GM19438 (cell line): Measurements from ENCODE around the gene CCDC148.

ENCODE experiments used
- ATAC-seq: cut with Tn5 transposase; IDR thresholded peaks from one replicate; pipeline ENCODE4 v1.9.1; 2021; ENCODE audit warnings: low read depth; ENCODE audit not compliant: unreplicated experiment

The CCDC148 gene

DNA sequence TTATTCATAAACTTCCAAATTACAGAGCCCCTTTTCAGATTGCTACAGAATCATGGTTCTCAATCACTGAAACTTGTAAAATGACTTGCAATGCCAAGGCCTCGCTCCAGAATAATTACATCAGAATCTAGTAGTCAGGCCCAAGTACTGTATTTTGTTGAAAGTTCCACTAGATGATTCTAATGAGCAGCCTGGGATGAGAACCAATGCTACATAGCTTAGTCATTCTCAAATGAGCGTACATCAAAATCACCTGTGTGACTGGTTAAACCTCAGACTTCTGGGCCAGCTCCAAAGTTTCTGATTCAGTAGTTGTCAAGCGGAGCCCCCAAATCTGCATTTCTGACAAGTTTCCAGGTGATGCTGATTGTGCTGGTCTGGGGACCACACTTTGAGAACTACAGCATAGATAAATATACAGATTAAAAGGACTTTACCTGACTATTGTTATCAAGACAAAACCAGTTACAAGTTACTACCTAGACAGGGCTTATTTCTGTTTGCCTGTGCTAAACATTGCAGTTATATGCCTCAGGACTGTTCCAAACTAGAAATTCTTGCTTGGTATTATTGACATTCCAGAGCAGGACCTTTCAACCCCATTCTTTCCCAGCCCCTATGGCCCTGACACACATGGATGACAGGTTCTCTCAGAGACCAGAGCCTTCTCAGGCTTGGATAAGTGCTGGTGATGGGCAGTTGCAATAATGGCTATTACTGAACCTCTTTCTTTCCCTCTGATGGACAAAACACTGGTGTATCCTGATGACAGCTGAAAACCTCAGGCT, 271.8 kb downstream of the CCDC148 start:
- ATAC-seq: no peak

DNA sequence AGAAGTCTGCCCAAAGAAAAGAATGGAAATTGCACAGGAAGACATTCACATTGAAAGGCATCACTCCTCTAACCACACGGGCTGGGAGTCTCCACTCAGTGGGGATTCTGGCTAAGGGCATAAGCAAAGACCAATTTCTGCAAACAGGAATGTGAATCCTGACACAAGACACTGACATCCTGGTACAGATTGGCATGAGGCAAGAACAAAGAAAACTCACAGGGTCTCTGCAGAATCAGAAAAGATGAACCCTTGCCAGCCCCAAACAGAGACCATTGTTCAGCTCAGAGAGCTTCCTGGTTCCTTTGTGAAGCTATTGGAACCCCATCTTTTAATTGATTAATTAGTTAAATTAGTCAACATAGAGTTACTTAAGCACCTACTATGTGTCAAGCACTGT, 272.6 kb downstream of the CCDC148 start:
- no peak for ATAC-seq

DNA sequence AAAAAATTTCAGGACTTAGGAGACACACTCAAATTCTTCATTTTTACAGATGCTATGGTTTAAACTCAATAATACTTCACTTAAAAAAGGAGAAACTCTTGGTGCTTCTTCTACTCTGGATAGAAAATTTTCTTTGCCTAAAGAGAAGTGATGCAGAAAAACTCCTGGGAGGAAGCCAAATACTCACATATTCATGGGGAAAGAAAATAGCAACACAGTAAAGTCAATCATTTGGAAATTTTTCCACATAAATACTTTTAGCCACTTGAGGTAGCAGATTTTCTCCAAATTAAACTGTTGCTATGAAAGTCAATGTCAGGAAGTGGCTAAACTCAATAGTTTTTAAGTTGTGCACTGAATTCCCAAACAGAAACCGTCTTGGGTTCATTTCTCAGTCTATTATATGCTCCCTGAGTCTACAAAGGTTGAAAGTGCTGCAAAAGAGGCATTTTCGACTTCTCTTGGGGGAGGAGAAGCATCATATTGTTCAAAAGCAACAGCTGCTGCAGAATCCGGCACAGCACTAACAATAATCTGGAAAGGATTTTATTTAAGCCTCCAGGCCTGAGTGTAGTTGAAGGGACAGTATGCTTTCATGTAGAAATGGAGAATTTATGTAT, 273.8 kb downstream of the CCDC148 start:
- ATAC-seq: no peak

DNA sequence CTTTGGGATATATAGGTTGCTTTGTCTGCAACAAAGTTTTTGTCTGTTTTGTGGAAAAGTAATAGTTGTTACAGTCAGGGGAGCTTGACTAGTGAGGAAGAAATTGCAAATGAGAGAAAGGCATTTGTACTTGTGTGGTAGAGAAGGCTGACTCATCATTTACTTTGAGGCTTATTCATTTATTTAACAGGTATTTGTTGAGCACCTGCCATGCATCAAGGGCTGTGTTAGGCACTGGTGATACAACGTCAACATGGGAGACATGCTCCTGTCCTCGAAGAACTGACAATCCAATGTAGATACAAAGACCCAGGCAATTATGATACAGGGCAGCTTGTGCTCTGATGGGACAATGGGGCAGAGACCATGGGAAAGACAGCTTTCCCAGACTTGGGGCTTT, 275.4 kb downstream of the CCDC148 start:
- no peak for ATAC-seq

DNA sequence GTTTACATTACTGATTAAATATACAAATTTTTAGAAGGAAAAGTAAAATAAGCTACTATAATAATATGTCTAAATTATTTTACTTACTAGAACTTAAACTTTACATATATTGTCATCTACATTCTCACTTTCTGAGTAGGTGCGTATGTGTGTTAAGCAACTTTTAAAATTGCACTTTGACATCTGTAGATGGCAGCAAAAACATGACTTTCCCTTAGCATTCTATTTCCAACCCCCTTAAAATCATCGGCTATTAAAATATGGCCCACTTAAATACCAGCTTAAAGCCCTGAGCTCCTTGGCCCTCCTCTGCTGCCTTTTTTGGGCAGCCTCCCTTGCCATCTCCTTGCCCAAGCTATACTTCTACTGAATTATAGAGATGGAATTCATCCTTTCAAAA, 276.9 kb downstream of the CCDC148 start:
- no peak for ATAC-seq

DNA sequence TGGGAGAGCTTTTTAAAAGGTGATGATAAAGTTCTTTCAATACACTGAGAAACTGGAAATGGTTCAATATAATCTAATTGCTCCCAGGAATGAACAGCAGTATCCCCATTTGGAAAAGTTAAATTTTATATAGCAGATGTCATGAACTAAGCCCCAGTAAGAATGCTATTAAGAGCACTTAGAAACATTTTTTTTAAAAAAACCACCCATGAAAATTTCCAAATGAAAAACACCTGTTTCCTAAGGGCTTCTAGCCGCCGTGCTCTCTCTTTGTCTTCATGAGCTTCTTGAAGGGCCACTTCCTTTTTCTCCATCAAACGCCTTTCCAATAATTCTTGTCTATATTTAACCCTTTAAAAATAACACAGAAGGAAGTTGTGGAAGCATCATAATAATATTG, 277.9 kb downstream of the CCDC148 start:
- ATAC-seq: no peak

DNA sequence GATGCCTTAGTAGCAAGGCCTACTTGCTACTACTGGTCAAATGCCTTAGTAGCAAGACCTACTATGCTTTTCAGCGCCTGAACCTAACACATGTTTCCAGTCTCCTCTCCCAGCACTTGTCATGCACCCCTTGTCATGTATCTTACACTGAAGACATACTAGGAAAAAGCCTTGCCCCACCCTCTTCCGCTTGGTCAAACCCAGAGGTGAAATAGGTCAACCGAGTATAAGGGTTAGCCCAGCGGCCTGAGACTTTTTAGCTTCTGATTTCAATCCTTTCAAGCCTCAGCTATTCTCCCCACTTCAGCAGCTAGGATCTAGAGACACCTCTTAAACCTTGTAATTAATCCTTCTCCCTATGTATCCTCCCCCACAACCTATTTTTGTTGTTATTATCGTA, 281.6 kb downstream of the CCDC148 start:
- ATAC-seq: no peak

DNA sequence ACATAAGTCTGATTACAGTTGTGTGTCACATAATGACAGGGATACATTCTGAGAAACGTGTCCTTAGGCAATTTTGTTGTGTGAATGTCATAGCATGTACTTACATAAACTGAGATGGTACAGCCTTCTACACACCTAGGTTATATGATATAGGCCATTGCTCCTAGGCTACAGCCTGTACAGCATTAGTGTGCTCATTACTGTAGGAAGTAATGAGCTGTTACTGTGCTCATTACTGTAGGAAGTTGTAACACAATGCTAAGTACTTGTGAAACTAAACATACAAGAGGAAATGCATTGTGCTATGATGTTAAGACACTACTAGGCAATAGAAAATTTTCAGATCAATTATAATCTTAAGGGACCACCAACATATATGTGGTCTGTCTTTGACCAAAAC, 282.1 kb downstream of the CCDC148 start:
- ATAC-seq: no peak

DNA sequence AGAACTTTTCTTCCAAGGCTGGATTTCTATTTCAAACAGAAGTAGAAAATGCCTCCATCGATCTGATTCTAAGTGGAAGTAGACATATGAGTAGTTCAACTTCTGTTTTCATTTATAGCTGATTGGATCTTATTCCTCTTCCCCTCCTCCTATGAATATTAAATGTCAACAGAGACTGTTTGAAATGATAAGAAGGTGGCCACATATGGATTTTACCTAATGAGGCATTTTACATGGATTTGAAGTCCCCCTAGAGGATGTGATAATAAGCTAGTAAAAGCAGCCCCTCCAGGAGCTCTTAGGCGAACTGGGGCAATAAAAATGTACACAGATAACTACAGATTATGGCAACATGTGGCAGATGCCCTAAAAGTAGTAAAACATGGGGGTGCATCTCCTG, 283.8 kb downstream of the CCDC148 start:
- ATAC-seq: no peak

DNA sequence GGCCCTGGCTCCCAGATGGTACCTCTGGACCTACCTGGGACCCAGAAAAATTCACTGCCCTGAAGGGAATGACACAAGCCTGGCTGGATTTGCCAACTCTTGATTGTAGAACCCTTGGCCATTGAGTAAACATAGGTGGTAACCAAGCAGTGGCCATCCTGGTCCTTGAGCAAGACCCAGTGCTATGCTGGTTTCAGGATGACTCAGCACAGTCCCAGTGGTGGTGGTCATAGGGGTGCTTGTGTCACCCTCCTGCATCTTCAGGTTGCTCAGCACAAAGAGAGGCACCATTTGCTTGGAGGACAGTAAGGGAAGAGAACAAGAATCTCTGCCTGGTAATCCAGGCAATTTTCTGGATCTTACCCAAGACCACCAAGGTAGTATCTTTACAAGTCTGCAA, 302.0 kb downstream of the CCDC148 start:
- no peak for ATAC-seq

DNA sequence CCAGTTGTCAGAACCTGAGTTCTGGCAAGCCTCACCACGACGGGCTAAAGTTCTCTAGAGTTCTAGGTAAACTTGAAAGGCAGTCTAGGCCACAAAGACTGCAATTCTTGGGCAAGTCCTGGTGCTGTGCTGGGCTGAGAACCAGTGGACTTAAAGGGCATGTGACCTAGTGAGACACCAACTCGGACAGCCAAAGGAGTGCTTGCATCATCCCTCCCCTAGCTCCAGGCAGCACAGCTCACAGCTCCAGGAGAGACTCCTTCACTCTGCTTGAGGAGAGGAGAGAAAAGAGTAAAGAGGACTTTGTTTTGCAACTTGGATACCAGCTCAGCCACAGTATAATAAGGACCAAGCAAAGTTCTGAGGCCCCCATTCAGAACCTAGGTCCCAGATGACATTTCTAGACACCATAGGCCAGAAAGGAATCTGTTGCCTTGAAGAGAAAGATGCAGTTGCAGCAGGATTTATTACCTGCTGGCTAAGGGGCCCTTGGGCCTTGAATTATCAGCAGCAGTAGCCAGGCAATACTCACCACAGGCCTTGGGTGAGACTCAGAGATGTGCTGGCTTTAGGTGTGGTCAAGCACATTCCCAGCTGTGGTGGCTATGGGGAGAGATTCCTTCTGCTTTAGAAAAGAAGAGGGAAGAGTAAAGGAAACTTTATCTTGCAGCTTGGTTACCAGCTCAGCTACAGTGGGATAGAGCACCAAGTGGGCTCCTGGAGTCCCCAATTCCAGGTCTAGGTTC, 303.1 kb downstream of the CCDC148 start:
- no peak for ATAC-seq

DNA sequence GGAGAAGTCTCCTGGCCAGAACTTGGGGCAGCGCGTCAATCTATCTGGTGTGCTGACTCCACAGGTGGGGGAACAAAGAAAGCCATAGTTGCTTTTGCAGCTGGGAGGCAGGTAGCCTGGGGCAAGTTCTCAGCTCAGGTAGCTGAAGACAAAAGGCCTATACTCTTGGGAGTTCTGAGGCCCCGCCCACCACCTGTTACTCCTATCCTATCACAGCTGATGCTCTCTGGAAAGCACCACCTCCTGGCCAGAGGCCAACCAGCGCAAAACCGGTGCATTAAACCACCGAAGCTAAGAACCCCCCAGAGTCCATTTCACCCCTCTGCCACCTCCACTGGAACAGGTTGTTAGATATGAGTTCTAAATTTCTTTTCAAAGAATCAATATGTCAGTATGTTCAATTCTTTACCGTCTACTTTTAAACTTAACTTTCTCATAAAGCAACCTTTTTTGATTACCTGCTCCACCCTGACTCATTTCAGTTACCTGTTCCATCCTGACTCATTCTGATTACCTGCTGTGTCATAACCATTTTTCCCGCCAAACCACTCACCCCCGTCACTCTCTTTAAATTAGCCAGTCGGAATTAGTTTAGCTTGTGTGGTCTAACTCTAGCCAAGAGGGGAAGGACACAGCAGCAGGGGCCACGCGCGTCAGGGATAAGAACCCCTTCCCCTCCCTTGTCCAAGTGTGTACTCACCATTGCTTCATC, 311.5 kb downstream of the CCDC148 start:
- no peak for ATAC-seq

DNA sequence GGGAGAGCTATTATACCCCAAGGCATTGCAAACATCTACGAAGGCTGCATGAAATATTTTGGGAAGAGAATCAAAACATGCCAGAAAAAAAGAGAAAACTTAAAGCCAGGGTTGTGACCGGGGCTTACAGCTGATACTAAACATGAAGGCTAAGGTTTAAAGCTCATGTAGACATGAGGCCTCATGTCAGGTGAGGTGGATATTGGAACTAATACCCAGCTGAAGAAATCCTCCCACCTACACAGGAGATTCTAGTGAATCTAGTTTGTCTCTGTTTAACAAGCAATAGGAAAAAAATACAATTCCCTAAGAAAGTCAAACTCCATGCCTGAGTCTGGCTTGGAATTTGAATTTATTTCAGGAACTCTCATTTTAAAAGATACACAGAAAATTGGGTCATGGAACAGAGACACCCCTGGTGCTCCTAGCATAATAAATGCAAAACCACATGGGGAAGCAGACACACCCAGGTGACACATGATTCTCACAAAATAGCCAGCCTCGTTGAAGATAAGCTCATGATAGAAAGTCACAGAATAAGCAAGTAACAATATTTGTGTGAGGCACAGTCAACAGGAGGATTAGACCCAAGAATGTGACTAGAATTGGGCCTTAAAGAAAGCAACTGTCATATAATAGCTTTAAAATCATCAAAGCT, 312.7 kb downstream of the CCDC148 start:
- ATAC-seq: no peak

DNA sequence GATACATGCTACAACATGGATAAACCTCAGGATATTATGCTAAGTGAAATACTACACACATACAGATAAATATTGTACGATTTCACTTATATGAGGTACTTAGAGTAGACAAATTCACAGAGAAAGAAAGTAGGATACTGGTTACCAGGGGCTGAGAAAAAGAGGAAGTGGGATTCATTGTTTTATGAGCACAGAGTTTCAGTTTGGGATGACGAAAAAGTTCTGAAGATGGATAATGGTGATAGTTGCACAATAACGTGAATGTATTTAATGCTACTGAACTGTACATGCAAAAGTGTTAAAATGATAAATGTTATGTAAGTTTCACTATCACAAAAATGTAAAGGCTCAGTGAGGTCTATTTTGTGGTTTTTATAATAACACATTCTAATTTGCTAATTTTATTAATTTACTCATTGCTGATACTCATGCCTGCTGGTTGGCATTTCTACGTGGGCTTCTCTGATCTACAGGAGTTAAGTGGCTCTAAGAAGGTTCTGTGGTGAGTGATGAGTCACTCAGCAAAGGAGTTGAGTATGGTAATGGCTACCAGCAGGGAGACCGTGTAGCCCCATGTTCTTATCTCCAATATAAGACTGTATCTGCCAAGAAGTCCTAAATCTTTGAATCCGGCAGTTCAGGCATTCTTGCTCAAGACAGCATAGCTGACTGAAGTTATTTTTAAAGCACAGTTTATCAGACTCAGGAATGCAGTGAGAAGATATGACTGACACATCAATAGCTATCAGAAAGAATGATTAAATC, 313.8 kb downstream of the CCDC148 start:
- ATAC-seq: no peak

DNA sequence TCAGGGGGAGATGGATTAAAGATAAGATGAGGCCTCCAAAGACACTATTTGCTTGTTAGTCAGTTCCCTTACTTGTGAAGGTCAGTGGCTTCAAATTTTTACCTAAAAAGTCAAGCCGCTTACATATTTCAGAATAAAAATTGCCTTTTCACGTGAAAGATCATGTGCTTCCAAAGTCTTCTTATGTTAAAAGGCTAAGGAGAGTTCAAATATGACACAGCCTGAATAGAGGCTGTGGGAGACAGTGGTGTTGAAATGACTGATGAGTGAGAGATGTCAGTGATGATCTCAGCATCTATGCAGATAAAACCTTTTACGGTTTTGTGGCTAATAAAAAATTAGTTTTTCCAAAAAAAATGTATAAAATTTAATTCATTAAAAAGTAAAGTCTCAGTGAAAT, 314.4 kb downstream of the CCDC148 start:
- ATAC-seq: no peak

DNA sequence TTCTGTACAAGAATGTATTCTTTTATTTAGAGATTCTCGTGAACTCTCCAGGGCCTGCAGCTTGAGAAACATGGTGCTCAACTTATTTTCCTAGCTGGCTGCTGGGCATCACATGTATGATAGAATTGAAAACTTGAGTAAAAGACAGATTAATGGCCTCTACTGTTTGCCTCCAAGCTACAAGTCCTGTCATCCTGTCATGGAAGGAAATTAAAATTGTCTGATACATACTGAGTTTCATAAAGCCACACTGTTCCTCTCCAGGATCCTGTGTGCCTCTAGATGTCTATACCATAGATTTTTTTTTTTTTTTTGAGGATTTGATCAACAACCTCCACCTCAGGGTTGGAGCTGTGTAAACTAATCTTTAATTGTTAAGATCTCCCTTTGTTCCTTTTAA, 316.4 kb downstream of the CCDC148 start:
- no peak for ATAC-seq

DNA sequence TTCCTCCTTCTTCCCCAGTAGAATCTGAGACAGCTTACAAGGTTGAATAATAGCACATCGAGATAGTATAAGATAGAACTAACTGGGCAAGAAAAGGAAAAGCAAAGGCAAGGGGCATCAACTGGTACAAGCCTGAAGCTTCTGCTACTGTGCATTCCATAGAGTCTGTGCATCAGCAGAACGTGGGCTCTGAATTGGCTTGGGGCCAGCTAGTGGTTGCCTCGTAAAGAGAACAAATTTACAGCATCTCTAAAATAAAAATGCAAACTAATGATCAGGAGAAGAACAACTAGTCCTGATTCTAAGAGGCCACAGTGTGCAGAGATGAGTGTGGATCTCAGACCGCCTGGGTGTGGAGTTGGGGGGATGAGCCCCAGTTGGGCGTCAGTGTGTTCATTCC, 318.3 kb downstream of the CCDC148 start:
- ATAC-seq: no peak

DNA sequence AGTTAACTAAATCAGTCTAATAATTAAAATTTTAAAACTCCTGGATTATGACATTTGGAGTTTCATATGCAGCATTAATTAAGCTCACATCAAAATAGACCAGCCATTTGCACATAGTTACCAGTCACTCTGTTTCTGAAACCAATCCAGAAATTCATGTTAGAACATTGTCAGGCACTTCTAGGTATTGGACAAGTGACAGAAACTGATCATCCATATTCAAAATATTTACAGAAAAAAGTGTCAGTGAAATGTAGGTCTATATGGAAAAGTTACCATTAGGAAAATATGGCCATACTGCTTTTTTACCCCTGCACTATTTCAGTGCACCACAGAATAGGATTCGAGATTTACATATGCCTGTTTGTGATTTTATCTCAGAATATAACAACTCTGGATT, 321.5 kb downstream of the CCDC148 start:
- no peak for ATAC-seq

DNA sequence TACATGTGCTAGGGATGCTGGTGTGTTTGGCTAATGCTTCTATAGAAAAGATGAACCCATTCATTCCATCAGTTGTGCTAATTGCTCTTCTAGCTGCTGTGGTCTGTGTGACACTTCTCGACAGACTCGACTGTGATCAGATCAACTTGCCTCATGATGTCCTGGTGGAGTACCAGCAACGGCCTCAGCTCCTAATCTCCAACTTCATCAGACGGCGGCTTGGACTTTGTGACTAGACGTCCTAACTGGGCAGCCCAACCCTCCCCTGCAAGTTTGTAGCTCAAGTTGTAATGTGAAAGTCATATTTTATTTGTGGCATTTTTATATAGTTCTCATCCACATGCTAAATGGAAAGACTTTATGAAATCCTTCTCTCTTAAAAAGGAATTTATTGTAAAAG, 321.9 kb downstream of the CCDC148 start:
- ATAC-seq: no peak

DNA sequence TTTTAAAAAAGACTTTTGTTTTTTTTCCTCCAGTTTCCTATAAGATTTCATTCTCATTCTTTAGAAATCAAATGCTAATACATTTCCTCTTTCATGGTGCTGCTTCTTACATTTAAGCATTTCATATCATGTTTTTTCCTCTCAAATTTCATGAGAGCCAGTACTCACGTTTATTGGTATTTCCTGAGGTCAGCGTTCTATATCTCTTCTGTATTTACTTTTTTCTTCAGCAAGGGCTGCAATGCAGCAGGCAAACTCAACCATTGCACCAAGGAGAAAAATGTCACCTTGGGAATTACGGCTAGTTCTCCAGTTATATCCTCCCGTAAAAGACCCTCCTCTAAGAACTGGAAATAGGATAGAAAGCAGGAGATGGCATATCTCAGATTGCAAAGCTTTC, 322.5 kb downstream of the CCDC148 start:
- ATAC-seq: no peak
